K562 (cell line): ENCODE results near the gene FDPS. TPM values are rescaled to one million over a fixed set of nuclear protein-coding genes. Genes with fewer than 3 reads are reported as not detected.

Experiments used
- ADNP ChIP-seq: fragments of 200-800 bp; sonication (Bioruptor generic); IDR thresholded peaks from 2 replicates; pipeline ENCODE4 v1.6.1; 2016; ENCODE audit warnings: missing genetic modification characterization, missing compliant biosample characterization
- BRD4 ChIP-seq: fragments of 200-600 bp; sonication (generic); IDR thresholded peaks from 2 replicates; pipeline ENCODE4 v1.6.1; 2017; ENCODE audit warnings: inconsistent platforms
- CBFA2T3 ChIP-seq: fragments of 450-650 bp; IDR thresholded peaks from 2 replicates; pipeline ENCODE4 v1.6.1; 2017
- CBX8 ChIP-seq: fragments of 200-600 bp; sonication (generic); IDR thresholded peaks from 2 replicates; pipeline ENCODE4 v1.6.1; 2012; ENCODE audit warnings: borderline replicate concordance, mixed run types, low read depth, mild to moderate bottlenecking, moderate library complexity, mixed read lengths, low read length, control low read depth, inconsistent platforms; ENCODE audit not compliant: poor library complexity, severe bottlenecking; ENCODE audit errors: extremely low read depth
- CXXC5 ChIP-seq: fragments of 250-450 bp; sonication (Bioruptor Pico); IDR thresholded peaks from 2 replicates; pipeline ENCODE4 v1.8.0; 2022; ENCODE audit warnings: inconsistent platforms, mild to moderate bottlenecking, moderate library complexity
- EGR1 ChIP-seq: fragments of 450-650 bp; conservative IDR thresholded peaks from 2 replicates; pipeline ENCODE4 v1.6.1; 2017; ENCODE audit warnings: mild to moderate bottlenecking
- FOXK2 ChIP-seq, 2 experiments: fragments of 450-650 bp; IDR thresholded peaks in 1 of 2; conservative IDR thresholded peaks in 1 of 2; 2 replicates each; pipeline ENCODE4 v1.6.1; 2016; ENCODE audit warnings: low read depth in 2 of 2, mild to moderate bottlenecking in 1 of 2
- HNRNPUL1 ChIP-seq: fragments of 200-400 bp; formaldehyde crosslinking; IDR thresholded peaks from 2 replicates; pipeline ENCODE4 v1.6.1; 2017; ENCODE audit warnings: low read length
- NCOA1 ChIP-seq: fragments of 450-650 bp; IDR thresholded peaks from 2 replicates; pipeline ENCODE4 v1.6.1; 2016; ENCODE audit warnings: low read depth
- NFE2 ChIP-seq: IDR thresholded peaks from 2 replicates; pipeline ENCODE4 v1.6.1; 2014; ENCODE audit warnings: antibody characterized with exemption, low read depth
- RBFOX2 ChIP-seq: fragments of 200-400 bp; formaldehyde crosslinking; IDR thresholded peaks from 2 replicates; pipeline ENCODE4 v1.6.1; 2017; ENCODE audit warnings: low read depth, mild to moderate bottlenecking, low read length, moderate library complexity
- RNF219 ChIP-seq: fragments of 250-450 bp; sonication (Bioruptor Pico); IDR thresholded peaks from 2 replicates; pipeline ENCODE4 v1.5.0; 2022; ENCODE audit warnings: mild to moderate bottlenecking
- ZBTB40 ChIP-seq, 2 experiments: fragments of 450-650 bp in 1 of 2; sonication (generic) in 1 of 2; formaldehyde crosslinking in 1 of 2; IDR thresholded peaks; 2 replicates each; pipeline versions ENCODE4 v1.7.1 to v1.9.0; 2016 to 2022; ENCODE audit warnings: inconsistent platforms in 1 of 2, mild to moderate bottlenecking in 1 of 2, missing genetic modification reagents in 1 of 2
- ZNF197 ChIP-seq: fragments of 200-800 bp; sonication (Bioruptor generic); IDR thresholded peaks from 2 replicates; pipeline ENCODE4 v1.6.1; 2016; ENCODE audit warnings: low read depth, missing genetic modification characterization, missing compliant biosample characterization
- ZNF347 ChIP-seq: fragments of 450-650 bp; formaldehyde crosslinking; IDR thresholded peaks from 2 replicates; pipeline ENCODE4 v1.4.0; 2020; ENCODE audit warnings: low read depth, mild to moderate bottlenecking, moderate library complexity
- ZNF583 ChIP-seq: fragments of 250-450 bp; sonication (Bioruptor Pico); IDR thresholded peaks from 2 replicates; pipeline ENCODE4 v1.4.0; 2020
- ZNF584 ChIP-seq: fragments of 200-800 bp; sonication (Bioruptor generic); IDR thresholded peaks from 2 replicates; pipeline ENCODE4 v1.6.1; 2016; ENCODE audit warnings: low read depth, mild to moderate bottlenecking, missing genetic modification characterization, missing compliant biosample characterization
- polyA plus RNA-seq, 8 experiments: library from polyadenylated mRNA; depleted of rRNA in 4 of 8; stranded (reverse) in 5 of 8; unstranded in 3 of 8; fragments of >200 nt; fragmentation: Nextera tagmentation in 2 of 8; fragmentation: Illumina TruSeq in 1 of 8; extraction: Ambion mirVana in 2 of 8; extraction: Trizol in 1 of 8; gene quantifications; 2 replicates each; pipeline versions ENCODE4 v1.2.1 to v1.2.3, GENCODE V29; 2011 to 2014; ENCODE audit warnings: inconsistent platforms in 1 of 8, missing spikeins in 1 of 8
- total RNA-seq, 7 experiments: library from RNA; depleted of rRNA in 6 of 7; stranded (reverse); fragments of >200 nt in 6 of 7; fragmentation: Illumina TruSeq in 2 of 7; extraction: Trizol in 2 of 7; gene quantifications; 2 replicates each; pipeline versions ENCODE4 v1.2.1 to v1.2.3, GENCODE V29; 2011 to 2021; ENCODE audit warnings: low replicate concordance in 1 of 7

FDPS gene
- total and polyA plus RNA-seq, 9 of the 15 experiments (the other 6 are each of a cell fraction or from before 2014, with no cell fraction given): 247 to 884 (median 360) TPM

DNA sequence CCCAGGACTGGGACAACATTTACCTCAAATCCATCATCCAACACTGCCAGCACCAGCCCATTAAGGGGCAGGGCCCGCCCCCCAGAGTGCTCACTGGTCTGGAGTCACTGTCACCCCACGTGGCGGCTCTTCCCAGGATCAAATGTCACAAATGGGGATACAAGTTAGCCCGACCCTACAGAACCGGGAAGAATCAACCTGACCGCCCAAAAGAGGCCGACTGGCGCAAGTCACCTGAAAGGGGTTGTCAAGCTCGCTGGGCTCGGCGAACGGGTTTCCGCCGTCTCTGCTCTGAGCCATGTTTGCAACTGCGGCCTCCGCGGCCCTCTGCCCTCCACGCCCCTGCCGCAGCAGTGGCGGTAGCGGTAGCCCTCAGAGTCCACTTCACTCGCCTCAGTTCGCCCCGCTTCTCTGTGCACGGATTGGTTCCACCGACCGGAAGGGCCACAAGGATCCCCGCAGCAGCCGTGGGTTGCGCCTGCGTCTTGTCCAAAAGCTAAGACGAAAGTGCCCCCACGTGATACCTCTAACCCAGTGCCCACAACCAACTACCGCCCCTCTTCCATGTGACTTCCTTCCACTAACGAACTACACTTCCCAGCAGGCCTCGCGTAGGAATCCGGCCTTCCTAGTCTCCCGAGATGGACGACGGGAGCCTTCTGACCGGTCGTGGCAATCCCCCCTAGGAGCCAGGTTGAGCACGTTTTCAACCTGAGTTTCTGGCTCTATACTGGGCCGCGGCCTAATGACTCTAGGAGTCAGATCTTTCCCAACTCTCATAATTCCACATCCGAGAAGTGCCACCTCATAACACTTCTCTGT is 46.6 kb upstream of the FDPS start, which contains the start of gene SCAMP3 (continued):
- TF ChIP-seq ZBTB40 (IDR thresholded peaks at IDR 0.05) (peak; percentile 87), ZBTB40 (CRISPR knock-in tag; IDR thresholded peaks at IDR 0.05) (no peak), BRD4 (no peak), CBX8 (no peak), CXXC5 (peak; percentile 80), ADNP (tag) (no peak), CBFA2T3 (no peak), NFE2 (no peak), ZNF347 (CRISPR knock-in tag) (no peak), NCOA1 (no peak), EGR1 (no peak), RBFOX2 (peak; percentile 88), RNF219 (CRISPR knock-in tag) (peak; percentile 83; the same call in 1 of the 2 replicates), FOXK2 (conservative IDR thresholded peaks at IDR 0.05 in 1 of 2, IDR thresholded peaks at IDR 0.05 in 1 of 2; ENCODE audit: low read depth in 2 of 2) (peak; percentile 81 to 84), ZNF583 (CRISPR knock-in tag) (no peak), ZNF197 (CRISPR knock-in tag) (no peak), HNRNPUL1 (no peak), ZNF584 (CRISPR knock-in tag) (no peak)
